NOMO-1 treated with DMSO at 0.1 percent for 48 hours (cell line): Measurements from ENCODE around the gene CIC.
"Not testable (repeated sequence)": the region's sequence is repeated elsewhere in the genome, so short reads cannot be mapped to it uniquely, and the experiment has no call there.

Experiments
- DNase-seq: peaks from one replicate; lab custom pipeline; 2025; ENCODE audit not compliant: unreplicated experiment; lab: John Stamatoyannopoulos, UW

Gene CIC

GRCh38 chr19:42328106-42328505 lies 59.1 kb downstream of the CIC start:
- DNase-seq = no peak

GRCh38 chr19:42328854-42329253 lies 59.8 kb downstream of the CIC start:
- no peak for DNase-seq

GRCh38 chr19:42330241-42330711 lies 61.2 kb downstream of the CIC start:
- no peak for DNase-seq

GRCh38 chr19:42331333-42331732 lies 62.3 kb downstream of the CIC start:
- DNase-seq = not testable (repeated sequence)

- DNase-seq = no peak
Observed at GRCh38 chr19:42332059-42332458, 63.0 kb downstream of the CIC start.

- no peak for DNase-seq
Observed at GRCh38 chr19:42333018-42333417, 64.0 kb downstream of the CIC start.

GRCh38 chr19:42333975-42334696 lies 65.1 kb downstream of the CIC start:
- no peak for DNase-seq

- no peak for DNase-seq
Observed at GRCh38 chr19:42334697-42335373, 65.8 kb downstream of the CIC start.

GRCh38 chr19:42335374-42335936 lies 66.4 kb downstream of the CIC start:
- no peak for DNase-seq

GRCh38 chr19:42335971-42336370 lies 66.9 kb downstream of the CIC start:
- no peak for DNase-seq

- not testable (repeated sequence) for DNase-seq
Observed at GRCh38 chr19:42339126-42339860, 70.2 kb downstream of the CIC start.

GRCh38 chr19:42339922-42340321 lies 70.9 kb downstream of the CIC start:
- not testable (repeated sequence) for DNase-seq

- DNase-seq = no peak
Observed at GRCh38 chr19:42343344-42344110, 74.5 kb downstream of the CIC start.

GRCh38 chr19:42344336-42344893 lies 75.4 kb downstream of the CIC start:
- no peak for DNase-seq
